Adrenal gland (tissue), 5 donors: ENCODE measurements around the gene FAM72B.
"Not testable (repeated sequence)": the region's sequence is repeated elsewhere in the genome, so short reads cannot be mapped to it uniquely, and the experiment has no call there.

Experiments used
- POLR2A ChIP-seq, 2 donors: fragments of 450-650 bp; IDR thresholded peaks; one replicate each; pipeline ENCODE4 v1.6.1; 2017; ENCODE audit warnings: antibody characterized with exemption in 2 of 2, mild to moderate bottlenecking in 2 of 2, moderate library complexity in 1 of 2
- TF ChIP-seq, protein P1 (sequence below), 6 experiments: fragments of 450-650 bp in 4 of 6; fragments of 200-600 bp in 2 of 6; sonication (generic) in 1 of 6; IDR thresholded peaks; 1 replicate in 5 of 6; 2 replicates in 1 of 6; pipeline versions ENCODE4 v1.5.1 to v1.8.0; 2016 to 2021; ENCODE audit warnings: antibody characterized with exemption in 6 of 6, mild to moderate bottlenecking in 2 of 6, moderate library complexity in 1 of 6
- donor health status: DM: no; HTN: no; CAD: no.

DNA sequence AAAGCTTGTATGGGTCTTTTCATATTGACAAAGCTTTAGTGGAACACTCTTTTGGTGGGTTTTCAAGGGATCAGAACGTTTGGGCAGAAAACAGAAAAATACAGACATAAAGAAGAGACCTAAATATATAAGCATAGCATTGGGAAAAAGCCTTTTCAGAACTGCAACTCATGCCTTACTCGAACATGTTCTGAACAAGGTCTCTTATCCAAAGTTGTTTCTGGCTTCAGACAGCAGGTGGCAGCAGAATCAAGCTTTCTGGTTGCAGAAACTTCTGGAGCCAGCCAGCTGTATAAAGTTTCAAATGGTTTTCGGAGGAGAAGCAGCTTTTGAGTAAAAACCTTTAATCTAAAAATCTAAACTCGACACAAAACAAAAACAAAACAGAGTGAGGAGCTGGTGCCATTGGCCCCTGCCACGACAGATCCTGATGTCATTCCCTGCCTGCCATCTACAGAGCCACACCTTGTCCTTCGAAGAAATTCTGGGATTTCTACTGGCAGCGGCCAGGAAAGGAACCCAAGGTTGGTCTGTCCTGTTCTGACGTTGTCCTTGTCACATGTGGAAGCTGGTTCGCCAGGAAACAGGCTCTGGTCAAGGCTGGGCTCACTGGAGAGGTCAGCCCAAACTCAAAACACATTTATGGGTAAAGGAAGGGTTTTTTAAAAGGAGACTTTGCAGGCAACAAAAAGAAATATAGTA, 35.5 kb downstream of the FAM72B start:
- TF ChIP-seq, protein P1, sequence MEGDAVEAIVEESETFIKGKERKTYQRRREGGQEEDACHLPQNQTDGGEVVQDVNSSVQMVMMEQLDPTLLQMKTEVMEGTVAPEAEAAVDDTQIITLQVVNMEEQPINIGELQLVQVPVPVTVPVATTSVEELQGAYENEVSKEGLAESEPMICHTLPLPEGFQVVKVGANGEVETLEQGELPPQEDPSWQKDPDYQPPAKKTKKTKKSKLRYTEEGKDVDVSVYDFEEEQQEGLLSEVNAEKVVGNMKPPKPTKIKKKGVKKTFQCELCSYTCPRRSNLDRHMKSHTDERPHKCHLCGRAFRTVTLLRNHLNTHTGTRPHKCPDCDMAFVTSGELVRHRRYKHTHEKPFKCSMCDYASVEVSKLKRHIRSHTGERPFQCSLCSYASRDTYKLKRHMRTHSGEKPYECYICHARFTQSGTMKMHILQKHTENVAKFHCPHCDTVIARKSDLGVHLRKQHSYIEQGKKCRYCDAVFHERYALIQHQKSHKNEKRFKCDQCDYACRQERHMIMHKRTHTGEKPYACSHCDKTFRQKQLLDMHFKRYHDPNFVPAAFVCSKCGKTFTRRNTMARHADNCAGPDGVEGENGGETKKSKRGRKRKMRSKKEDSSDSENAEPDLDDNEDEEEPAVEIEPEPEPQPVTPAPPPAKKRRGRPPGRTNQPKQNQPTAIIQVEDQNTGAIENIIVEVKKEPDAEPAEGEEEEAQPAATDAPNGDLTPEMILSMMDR (IDR thresholded peaks at IDR 0.05) = peak in 1 of 6 experiments; percentile 6
- not testable (repeated sequence) for TF ChIP-seq POLR2A (IDR thresholded peaks at IDR 0.05)
